ENCODE measurements around the gene LPCAT2. TPM values are rescaled to one million over a fixed set of nuclear protein-coding genes. Genes with fewer than 3 reads are reported as not detected.
A peak's percentile ranks its signal among the peaks of the same experiment; 100 is the strongest.

The LPCAT2 gene
- total RNA-seq, 2 donors from 2014 or later: 20.5 to 21.1 TPM

DNA sequence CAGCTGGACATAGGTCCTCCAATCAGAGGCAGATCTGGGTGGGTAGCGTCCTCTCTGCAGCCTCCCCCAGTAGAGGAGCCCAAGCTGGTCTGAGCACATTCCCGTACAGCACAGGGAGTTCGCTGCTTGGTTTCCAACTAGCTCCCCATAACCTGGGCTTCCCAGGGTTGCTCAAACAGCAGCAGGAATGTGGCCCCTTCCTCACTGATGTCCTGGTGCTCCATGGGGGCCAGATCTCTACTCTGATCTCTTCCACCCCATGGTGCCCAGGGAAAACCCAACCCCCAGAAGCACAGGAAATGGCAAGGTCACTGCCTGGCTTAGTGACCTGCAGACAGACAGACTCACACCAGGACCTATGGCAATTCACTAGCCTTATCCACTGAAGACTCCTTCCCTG is 41.0 kb upstream of the LPCAT2 start:
- no peak for ATAC-seq (ENCODE audit: insufficient number of reproducible peaks, low FRiP score, low read depth)
- Histone ChIP-seq H3K27me3 (replicated peaks; ENCODE audit: insufficient read depth) (no peaks in the 10 kb centered on the region), H3K27ac (no peak overlapping the region), H3K9me3 (no peaks in the 10 kb centered on the region), H3K36me3 (no peaks in the 10 kb centered on the region), H3K4me3 (no peak overlapping the region), H3K4me1 (ENCODE audit: control insufficient read depth in 1 of 2, low read depth in 2 of 2) (peaks cover 16 to 24% of the 10 kb centered on the region in 2 donors)
- TF ChIP-seq, protein P1, sequence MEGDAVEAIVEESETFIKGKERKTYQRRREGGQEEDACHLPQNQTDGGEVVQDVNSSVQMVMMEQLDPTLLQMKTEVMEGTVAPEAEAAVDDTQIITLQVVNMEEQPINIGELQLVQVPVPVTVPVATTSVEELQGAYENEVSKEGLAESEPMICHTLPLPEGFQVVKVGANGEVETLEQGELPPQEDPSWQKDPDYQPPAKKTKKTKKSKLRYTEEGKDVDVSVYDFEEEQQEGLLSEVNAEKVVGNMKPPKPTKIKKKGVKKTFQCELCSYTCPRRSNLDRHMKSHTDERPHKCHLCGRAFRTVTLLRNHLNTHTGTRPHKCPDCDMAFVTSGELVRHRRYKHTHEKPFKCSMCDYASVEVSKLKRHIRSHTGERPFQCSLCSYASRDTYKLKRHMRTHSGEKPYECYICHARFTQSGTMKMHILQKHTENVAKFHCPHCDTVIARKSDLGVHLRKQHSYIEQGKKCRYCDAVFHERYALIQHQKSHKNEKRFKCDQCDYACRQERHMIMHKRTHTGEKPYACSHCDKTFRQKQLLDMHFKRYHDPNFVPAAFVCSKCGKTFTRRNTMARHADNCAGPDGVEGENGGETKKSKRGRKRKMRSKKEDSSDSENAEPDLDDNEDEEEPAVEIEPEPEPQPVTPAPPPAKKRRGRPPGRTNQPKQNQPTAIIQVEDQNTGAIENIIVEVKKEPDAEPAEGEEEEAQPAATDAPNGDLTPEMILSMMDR (IDR thresholded peaks at IDR 0.05): no peak
- DNase-seq (ENCODE audit: low spot score): no peak

DNA sequence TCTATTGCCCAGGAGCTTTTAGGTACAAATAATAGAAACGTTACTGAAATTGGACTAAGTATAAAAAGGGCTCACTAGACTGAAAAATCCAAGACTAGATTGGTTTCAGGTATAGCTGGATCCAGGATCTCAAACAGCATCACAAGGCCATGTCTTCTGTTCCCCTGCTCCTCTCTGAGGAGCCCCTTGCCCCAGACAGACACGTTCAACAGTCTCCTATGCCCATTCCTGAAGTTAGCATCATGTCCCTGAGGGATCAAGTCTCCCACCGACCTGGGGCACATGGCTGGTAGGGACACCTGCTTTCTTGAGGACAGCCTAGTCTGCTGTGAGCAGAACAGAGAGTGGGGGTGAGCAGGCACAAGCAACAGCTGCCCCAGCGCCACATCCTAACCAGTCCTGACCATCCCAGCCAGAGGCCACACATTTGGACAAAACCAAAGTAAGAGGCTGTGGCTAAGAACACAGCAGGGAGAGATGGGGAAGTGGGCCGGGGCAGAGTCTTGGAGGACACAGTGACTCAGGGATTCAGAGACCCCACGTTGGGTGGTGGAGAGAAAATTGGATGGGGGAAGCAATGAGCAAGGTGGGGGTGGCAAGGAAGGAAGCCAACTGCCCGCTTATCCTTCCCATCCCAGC is 40.4 kb upstream of the LPCAT2 start:
- no peak overlapping the region for H3K27ac ChIP-seq
- no peaks in the 10 kb centered on the region for H3K9me3 ChIP-seq
- H3K4me1 ChIP-seq (ENCODE audit: control insufficient read depth in 1 of 2, low read depth in 2 of 2): peaks cover 16 to 24% of the 10 kb centered on the region in 2 donors
- ATAC-seq (ENCODE audit: insufficient number of reproducible peaks, low FRiP score, low read depth) (no peak), DNase-seq (ENCODE audit: low spot score) (no peak)
- H3K4me3 ChIP-seq: no peak overlapping the region
- TF ChIP-seq, protein P1 (IDR thresholded peaks at IDR 0.05): no peak
- H3K36me3 ChIP-seq: no peaks in the 10 kb centered on the region
- no peaks in the 10 kb centered on the region for H3K27me3 ChIP-seq (replicated peaks; ENCODE audit: insufficient read depth)

DNA sequence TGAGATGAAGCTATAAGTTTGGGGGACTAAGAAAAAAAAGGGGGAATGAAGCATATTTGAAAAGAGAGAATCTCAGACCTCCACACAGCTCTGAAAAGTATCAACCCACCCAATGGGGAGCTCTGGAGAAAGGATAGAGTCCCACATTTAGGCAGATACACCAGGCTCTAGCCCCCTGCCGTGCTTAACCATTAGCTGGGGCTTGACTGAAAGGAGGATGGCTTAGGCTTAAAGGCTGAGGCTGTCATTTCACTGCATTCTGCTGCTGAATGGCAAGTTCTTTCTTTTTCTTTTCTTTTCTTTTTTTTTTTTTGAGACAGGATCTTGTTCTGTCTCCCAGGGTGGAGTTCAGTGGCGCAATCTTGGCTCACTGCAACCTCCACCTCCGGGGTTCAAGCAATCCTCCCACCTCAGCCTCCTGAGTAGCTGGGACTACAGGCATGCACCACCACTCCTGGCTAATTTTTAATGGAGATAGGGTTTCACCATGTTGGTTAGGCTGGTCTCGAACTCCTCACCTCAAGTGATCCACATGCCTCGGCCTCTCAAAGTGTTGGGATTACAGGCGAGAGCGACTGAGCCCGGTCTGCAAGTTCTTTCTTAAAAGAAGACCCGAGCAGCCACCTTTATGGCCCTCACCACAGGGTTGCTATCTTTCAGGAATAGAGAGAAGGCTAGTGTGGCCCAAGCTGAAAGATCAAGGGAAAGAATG is 38.9 kb upstream of the LPCAT2 start:
- no peaks in the 10 kb centered on the region for H3K27me3 ChIP-seq (replicated peaks; ENCODE audit: insufficient read depth)
- no peak for ATAC-seq (ENCODE audit: insufficient number of reproducible peaks, low FRiP score, low read depth)
- TF ChIP-seq, protein P1 (IDR thresholded peaks at IDR 0.05): no peak
- peaks cover 16 to 24% of the 10 kb centered on the region in 2 donors for H3K4me1 ChIP-seq (ENCODE audit: control insufficient read depth in 1 of 2, low read depth in 2 of 2)
- H3K4me3 ChIP-seq: no peak overlapping the region
- H3K36me3 ChIP-seq: no peaks in the 10 kb centered on the region
- peak overlapping the region in 1 of 2 donors; percentile 69 for H3K27ac ChIP-seq
- DNase-seq (ENCODE audit: low spot score): no peak
- no peaks in the 10 kb centered on the region for H3K9me3 ChIP-seq

DNA sequence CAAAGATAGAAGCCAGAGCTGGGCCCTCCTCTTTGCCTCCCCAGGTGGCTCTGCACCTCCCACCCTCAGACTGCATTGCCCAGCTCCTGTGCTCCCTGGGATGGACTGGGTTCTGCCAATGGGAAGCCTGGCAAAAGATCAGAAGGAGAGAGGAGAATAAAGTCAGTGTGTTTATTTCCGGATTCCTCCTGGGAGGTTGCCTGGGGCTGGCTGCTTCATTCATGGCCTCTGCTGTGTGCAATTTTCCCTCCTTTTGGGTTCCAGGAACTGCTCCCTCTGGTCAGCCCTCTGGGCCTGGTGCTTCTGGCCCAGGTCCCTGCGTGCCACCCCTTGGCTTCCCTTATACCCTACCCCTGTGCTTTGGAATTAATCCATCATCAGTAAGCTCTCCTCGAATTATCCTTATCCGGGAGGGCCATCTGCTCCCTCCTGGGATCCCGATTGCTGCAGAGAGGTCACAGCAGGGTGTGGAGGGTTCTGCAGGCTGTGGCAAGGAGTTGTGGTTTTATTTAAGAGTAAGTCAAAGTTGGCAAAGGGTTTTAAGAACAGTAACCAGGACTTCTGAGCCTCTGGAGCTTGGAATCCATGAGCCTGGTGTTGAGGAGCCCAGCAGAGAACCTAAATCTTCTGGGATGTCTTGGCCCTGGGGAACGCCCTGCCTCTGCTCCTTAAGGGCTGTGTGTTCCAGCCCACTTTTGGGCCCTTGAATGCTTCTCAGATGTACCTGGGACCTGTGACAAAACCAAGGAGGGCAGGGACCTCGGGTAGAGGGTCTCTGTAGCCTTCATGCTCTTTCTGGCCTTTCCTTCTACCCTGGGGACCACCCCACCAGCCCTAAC is 38.1 kb upstream of the LPCAT2 start:
- H3K4me1 ChIP-seq (ENCODE audit: control insufficient read depth in 1 of 2, low read depth in 2 of 2): peaks cover 16 to 31% of the 10 kb centered on the region in 2 donors
- peak overlapping the region; percentile 36 to 69 for H3K27ac ChIP-seq
- no peaks in the 10 kb centered on the region for H3K9me3 ChIP-seq
- H3K36me3 ChIP-seq: no peaks in the 10 kb centered on the region
- TF ChIP-seq, protein P1 (IDR thresholded peaks at IDR 0.05): no peak
- H3K4me3 ChIP-seq: no peak overlapping the region
- DNase-seq (ENCODE audit: low spot score) (no peak), ATAC-seq (ENCODE audit: insufficient number of reproducible peaks, low FRiP score, low read depth) (no peak)
- no peaks in the 10 kb centered on the region for H3K27me3 ChIP-seq (replicated peaks; ENCODE audit: insufficient read depth)

Data from thoracic aorta (tissue), 2 donors.